Cardiac fibroblast (primary cell): ENCODE results near the gene BTF3.
"Not testable (repeated sequence)": the region's sequence is repeated elsewhere in the genome, so short reads cannot be mapped to it uniquely, and the experiment has no call there.

Experiments
- DNase-seq, 2 donors: peaks; one replicate each; pipeline versions ENCODE4 v3.0.0 to v3.0.0-alpha.2; 2010; ENCODE audit warnings: low read depth in 2 of 2
- H3K4me3 ChIP-seq, 2 donors: replicated peaks in 1 of 2; 1 replicate in 1 of 2; 2 replicates in 1 of 2; pipeline ENCODE4 v1.5.1; 2011; ENCODE audit warnings: low read depth in 2 of 2, low read length in 2 of 2, mild to moderate bottlenecking in 2 of 2, moderate library complexity in 1 of 2
- TF ChIP-seq, protein P1 (sequence below): IDR thresholded peaks from one replicate; pipeline ENCODE4 v1.5.1; 2011; ENCODE audit warnings: low read depth, mild to moderate bottlenecking, low read length, inconsistent platforms

Gene BTF3

DNA sequence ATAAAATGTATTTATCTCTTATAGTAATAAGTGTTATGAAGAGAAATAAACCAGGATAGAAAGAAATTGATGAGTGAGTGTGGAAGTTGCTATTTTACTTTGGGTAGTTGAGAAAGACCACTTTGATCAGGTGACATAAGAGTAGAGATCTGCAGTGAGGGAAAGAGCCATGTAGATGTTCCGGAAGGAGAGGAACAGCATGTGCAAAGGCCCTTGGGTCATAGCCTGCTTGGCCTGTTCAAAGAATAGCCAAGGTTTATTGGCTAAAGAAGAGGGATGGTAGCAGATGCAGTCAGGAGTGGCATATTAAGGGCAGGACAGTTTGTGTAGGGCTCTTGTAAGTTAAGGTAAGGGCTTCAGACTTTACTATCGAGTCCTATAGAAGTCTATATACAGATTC lies 3.2 kb downstream of the BTF3 start:
- TF ChIP-seq, protein P1, sequence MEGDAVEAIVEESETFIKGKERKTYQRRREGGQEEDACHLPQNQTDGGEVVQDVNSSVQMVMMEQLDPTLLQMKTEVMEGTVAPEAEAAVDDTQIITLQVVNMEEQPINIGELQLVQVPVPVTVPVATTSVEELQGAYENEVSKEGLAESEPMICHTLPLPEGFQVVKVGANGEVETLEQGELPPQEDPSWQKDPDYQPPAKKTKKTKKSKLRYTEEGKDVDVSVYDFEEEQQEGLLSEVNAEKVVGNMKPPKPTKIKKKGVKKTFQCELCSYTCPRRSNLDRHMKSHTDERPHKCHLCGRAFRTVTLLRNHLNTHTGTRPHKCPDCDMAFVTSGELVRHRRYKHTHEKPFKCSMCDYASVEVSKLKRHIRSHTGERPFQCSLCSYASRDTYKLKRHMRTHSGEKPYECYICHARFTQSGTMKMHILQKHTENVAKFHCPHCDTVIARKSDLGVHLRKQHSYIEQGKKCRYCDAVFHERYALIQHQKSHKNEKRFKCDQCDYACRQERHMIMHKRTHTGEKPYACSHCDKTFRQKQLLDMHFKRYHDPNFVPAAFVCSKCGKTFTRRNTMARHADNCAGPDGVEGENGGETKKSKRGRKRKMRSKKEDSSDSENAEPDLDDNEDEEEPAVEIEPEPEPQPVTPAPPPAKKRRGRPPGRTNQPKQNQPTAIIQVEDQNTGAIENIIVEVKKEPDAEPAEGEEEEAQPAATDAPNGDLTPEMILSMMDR = no peak
- no peak for DNase-seq
- no peak overlapping the region for H3K4me3 ChIP-seq

DNA sequence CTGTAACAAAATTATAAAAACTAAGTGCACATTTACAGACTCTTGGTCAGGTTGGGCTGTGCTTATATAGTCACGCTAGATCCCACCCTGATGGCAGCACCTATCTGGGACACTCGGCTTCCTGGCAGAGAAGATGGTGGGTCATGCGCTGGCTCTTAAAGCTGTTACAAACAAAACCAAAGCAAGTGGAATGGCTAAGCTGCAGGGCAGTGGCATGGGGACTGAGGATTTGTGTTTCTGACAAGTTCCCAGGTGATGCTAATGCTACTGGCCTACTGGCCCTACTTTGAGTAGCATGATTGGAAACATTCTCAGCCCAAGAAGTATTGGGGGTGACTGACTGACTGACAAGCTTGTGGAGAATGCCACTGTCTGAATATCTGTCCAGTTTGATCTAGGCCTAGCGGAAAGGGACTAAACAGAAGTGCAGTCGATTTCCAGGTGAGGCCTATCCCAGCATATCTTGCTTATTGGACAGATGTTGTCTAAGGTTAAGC lies 8.3 kb downstream of the BTF3 start:
- TF ChIP-seq, protein P1 = no peak
- DNase-seq = no peak
- no peak overlapping the region for H3K4me3 ChIP-seq

DNA sequence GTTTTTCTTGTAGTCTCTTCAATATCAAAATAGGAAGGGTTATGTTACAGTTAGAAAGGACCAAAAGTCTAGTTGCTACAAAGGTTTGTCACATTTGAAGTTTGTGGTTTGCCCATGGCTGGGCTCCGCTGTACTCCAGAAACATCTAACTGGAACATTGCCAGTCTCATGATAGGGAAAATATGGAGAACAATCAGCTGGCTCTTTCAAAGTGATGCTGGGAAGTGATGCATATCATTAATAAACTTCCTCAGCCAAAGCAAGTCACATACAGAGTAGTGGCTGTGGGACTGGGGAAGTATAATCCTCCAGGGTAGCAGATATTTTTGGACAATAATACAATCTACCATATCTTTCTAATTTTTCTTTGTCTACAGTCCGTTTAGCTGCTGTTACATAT lies 8.8 kb downstream of the BTF3 start:
- TF ChIP-seq, protein P1 = no peak
- DNase-seq = peak; percentile 9 to 57
- H3K4me3 ChIP-seq = no peak overlapping the region

DNA sequence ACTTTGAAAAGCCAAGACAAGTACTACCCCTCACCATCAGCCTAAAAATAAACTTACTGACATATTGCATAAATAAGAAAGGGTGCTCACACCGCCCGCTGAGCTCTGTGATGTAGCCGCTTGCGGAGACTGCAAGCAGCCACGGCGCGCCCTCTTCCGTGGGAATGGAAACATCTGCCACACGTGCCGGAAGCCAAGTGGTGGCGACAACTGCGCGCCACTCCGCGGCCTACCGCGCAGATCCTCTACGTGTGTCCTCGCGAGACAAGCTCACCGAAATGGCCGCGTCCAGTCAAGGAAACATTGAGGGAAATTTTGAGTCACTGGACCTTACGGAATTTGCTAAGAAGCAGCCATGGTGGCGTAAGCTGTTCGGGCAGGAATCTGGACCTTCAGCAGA lies 10.3 kb downstream of the BTF3 start:
- not testable (repeated sequence) for H3K4me3 ChIP-seq, DNase-seq

DNA sequence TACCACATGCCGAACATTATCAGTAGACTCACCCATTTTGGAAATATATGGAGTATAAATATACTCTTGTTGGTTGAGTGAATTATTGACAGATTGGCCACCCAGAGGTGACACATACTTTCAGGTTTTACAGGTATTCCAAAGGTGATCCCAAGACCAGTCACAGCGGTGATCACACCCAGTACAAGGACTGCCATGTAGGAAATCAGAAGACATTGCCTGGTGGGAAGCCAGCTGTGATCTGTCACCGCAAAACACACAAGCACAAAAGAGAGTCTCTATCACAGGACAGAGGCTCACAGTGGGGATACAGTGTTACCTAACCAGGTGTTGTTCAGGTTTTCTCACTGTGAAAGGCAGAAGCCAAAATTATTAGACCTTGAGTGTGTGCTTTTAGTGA lies 15.8 kb downstream of the BTF3 start:
- H3K4me3 ChIP-seq = no peak overlapping the region
- DNase-seq = no peak
- TF ChIP-seq, protein P1 = no peak

DNA sequence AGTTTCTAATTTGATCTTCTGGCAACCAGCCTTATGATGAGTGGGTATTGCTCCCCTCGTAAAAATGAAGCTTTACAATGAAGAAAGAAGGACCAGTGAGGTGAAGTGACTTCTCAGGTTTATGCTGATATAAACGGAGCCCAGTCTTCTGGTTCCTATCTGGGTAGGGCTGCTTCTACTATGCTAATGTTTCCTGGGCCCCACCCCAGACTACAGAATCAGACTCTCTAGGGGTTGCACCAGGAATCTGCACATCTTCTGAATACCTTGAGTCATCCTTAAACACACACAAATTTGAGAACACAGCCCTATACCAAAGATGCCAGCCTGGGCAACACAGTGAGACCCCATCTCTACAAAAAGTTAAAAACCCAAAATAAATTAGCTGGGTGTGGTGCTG lies 16.2 kb downstream of the BTF3 start:
- no peak overlapping the region for H3K4me3 ChIP-seq
- no peak for DNase-seq
- TF ChIP-seq, protein P1 = no peak

DNA sequence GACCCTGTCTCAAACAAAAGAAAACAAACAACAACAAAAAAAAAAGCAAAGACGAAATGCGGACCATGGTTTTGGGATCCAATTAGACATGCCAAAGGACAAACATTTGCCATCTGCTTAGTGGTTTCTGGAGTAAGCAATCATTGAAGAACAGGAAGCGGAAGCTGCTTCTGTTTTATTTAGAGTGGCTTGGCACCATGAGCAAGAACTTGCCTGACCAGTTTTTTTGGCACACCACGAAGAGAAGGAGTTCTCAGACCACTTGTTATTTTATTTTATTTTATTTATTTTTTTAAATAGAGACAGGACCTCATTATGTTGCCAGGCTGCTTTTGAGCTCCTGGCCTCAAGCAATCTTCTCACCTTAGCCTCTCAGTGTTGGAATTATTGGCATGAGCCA lies 17.0 kb downstream of the BTF3 start:
- TF ChIP-seq, protein P1 = no peak
- no peak overlapping the region for H3K4me3 ChIP-seq
- no peak for DNase-seq
